Activated naive CD8-positive, alpha-beta T cell treated with anti-CD3 and anti-CD28 coated beads, Interleukin-2, amount 10 ng/mL, durations not matched to agents 7 days and 5 days (primary cell): ENCODE measurements around the gene ABCB10. TPM values are rescaled to one million over a fixed set of nuclear protein-coding genes. Genes with fewer than 3 reads are reported as not detected.
"Not testable (repeated sequence)": the region's sequence is repeated elsewhere in the genome, so short reads cannot be mapped to it uniquely, and the experiment has no call there.

Source experiments
- ATAC-seq: fragments of 150-1000 bp; cut with Tn5 transposase; one replicate; pipeline ENCODE4 v1.10.0; 2021; ENCODE audit warnings: low read depth, moderate library complexity
- POLR2A ChIA-PET: fragments of 350-600 bp; sonication (Branson Sonifier 250); formaldehyde crosslinking; loops from one replicate; lab custom pipeline; 2021; ENCODE audit warnings: antibody characterized with exemption; lab: Charles Lee
- DNase-seq: peaks from one replicate; pipeline ENCODE4 v3.0.0; 2021
- H3K27ac Mint-ChIP-seq: one replicate; pipeline ENCODE4 v1.8.0; 2022; ENCODE audit warnings: mild to moderate bottlenecking, mixed read lengths
- H3K27me3 Mint-ChIP-seq: one replicate; pipeline ENCODE4 v1.8.0; 2022; ENCODE audit warnings: mild to moderate bottlenecking, moderate library complexity, mixed read lengths
- H3K36me3 Mint-ChIP-seq: one replicate; pipeline ENCODE4 v1.8.0; 2021; ENCODE audit warnings: mild to moderate bottlenecking, mixed read lengths
- H3K4me1 Mint-ChIP-seq: one replicate; pipeline ENCODE4 v1.8.0; 2021; ENCODE audit warnings: mixed read lengths
- H3K4me3 Mint-ChIP-seq: one replicate; pipeline ENCODE4 v1.8.0; 2022; ENCODE audit warnings: mild to moderate bottlenecking, moderate library complexity, mixed read lengths
- H3K9me3 Mint-ChIP-seq: one replicate; pipeline ENCODE4 v1.8.0; 2021; ENCODE audit warnings: mixed read lengths
- total RNA-seq, 2 experiments: library from RNA; stranded (reverse); gene quantifications; one replicate each; pipeline ENCODE4 v1.2.3, GENCODE V29; 2021

ABCB10 gene
- total RNA-seq, 2 experiments from 2014 or later: 26.5 to 29.8 TPM

DNA sequence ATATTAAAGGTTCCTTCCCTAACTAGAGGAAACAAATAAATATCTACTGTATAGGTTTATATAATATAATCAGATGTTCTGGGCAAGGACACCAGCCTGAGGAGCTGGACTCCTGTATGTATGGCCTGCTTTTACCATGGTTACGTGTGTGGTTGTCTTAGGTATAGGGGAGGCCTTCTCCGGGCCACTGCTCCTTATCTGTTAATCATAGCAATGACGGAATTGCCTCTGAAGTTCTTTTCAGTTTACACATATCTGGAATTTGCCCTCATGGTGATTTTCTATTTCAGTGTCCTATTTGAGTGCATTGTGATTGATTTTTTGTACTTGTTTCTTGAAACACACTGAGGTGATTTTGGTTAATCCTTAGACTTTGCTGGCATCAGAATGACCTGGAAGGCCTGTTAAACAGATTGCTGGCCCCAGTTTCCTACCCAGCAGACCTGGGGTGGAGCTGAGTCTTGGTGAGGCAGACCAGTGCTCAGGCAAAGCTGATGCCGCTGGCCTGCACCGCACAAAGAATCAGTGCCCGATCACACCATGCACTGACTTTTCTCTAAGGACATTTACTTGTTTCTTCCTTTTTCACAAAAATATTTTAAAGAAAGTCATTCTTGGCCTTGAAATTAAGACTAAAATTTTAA, 18.5 kb downstream of the ABCB10 start:
- DNase-seq (no peak), ATAC-seq (no peak)
- Mint-ChIP-seq H3K27ac (no peak overlapping the region), H3K27me3 (no peaks in the 10 kb centered on the region), H3K4me1 (peaks cover 21% of the 10 kb centered on the region), H3K4me3 (no peak overlapping the region), H3K36me3 (peaks cover 52% of the 10 kb centered on the region), H3K9me3 (no peaks in the 10 kb centered on the region)
- POLR2A ChIA-PET: no interaction called here

DNA sequence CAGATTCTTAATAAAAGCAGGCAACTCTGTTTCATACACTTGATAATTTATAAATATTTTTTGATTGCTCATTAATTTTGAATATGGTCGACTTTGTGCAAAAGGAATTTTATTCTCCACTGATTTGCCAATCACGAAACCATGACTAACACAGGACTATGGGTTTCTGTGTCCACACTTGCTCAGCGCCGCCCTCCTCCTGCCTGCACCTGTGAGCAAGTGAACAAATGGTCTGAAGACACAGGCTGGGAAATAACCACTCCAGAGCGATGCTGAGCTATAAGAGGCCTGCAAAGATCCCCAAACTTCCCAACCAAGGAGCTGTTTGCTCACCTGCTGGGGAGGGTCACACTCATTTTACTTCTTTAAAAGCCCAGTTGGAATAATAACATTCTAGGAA, 19.6 kb downstream of the ABCB10 start:
- Mint-ChIP-seq H3K27me3 (no peaks in the 10 kb centered on the region), H3K4me1 (peaks cover 21% of the 10 kb centered on the region), H3K9me3 (no peaks in the 10 kb centered on the region), H3K27ac (no peak overlapping the region), H3K36me3 (peaks cover 49% of the 10 kb centered on the region), H3K4me3 (no peak overlapping the region)
- DNase-seq: no peak
- POLR2A ChIA-PET: no interaction called here
- no peak for ATAC-seq

DNA sequence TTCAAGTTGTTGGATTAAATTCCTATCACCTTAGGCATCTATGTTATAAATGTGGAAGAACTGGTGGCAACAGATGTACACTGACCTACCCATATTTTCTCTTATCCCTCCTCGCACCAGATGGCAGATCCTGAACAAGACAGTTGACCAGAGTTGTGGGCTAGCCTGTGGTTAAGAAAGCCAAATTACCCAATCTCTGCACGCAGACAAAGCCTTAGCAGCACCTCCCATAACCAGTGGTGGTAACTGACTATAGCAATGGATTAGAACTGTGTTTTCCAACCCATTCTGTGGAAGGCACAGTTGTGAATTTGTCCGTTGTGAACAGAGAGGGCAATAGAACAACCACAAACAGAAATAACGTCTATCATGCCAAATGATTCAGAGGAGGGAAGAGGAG, 20.6 kb downstream of the ABCB10 start:
- POLR2A ChIA-PET: no interaction called here
- H3K4me3 Mint-ChIP-seq: no peak overlapping the region
- ATAC-seq (no peak), DNase-seq (no peak)
- H3K27ac Mint-ChIP-seq: no peak overlapping the region
- H3K4me1 Mint-ChIP-seq: peaks cover 16% of the 10 kb centered on the region
- no peaks in the 10 kb centered on the region for H3K9me3 Mint-ChIP-seq
- peaks cover 46% of the 10 kb centered on the region for H3K36me3 Mint-ChIP-seq
- no peaks in the 10 kb centered on the region for H3K27me3 Mint-ChIP-seq

DNA sequence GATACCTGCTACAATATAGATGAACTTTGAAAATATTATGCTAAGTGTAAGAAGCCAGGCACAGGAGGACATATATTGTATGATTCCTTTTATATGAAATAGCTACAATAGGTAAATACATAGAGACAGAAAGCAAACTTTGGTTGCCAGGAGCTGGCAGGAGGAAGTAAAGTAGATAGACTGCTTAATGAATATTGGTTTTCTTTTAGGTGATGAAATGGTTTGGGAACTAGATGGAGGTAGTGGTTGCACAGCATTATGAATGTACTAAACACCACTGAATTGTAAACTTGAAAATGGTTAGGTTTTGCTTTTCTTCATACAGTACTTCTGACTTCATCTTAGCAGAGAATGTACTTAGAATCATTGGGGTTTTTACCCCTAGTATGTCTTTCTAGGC, 21.5 kb downstream of the ABCB10 start:
- peaks cover 40% of the 10 kb centered on the region for H3K36me3 Mint-ChIP-seq
- H3K4me3 Mint-ChIP-seq: no peak overlapping the region
- no peak for DNase-seq
- H3K27ac Mint-ChIP-seq: no peak overlapping the region
- no peak for ATAC-seq
- POLR2A ChIA-PET: interaction anchor here (0.7 kb wide), 1 partner anchor 1121 kb away, joined by 3 read pairs; no protein-coding TSS in a partner anchor
- H3K9me3 Mint-ChIP-seq: no peaks in the 10 kb centered on the region
- peaks cover 10% of the 10 kb centered on the region for H3K4me1 Mint-ChIP-seq
- no peaks in the 10 kb centered on the region for H3K27me3 Mint-ChIP-seq

DNA sequence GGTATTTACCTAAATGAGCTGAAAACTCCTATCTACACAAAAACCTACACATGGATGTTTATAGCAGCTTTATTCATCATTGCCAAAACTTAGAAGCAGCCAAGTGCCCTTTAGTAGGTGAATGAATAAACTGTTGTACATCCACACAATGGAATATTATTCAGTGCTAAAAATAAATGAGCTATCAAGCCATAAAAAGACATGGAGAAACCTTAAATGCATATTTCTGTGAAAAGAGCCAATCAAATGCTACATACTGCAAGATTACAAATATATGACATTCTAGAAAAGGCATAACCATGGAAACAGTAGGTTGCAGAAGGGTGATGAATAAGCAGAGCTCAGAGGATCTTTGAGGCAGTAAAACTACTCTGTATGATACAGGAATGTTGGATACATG, 23.3 kb downstream of the ABCB10 start:
- DNase-seq: no peak
- Mint-ChIP-seq H3K4me3 (no peak overlapping the region), H3K36me3 (peaks cover 36% of the 10 kb centered on the region), H3K9me3 (no peaks in the 10 kb centered on the region), H3K4me1 (peaks cover 9% of the 10 kb centered on the region), H3K27ac (no peak overlapping the region), H3K27me3 (no peaks in the 10 kb centered on the region)
- no peak for ATAC-seq
- POLR2A ChIA-PET: no interaction called here

DNA sequence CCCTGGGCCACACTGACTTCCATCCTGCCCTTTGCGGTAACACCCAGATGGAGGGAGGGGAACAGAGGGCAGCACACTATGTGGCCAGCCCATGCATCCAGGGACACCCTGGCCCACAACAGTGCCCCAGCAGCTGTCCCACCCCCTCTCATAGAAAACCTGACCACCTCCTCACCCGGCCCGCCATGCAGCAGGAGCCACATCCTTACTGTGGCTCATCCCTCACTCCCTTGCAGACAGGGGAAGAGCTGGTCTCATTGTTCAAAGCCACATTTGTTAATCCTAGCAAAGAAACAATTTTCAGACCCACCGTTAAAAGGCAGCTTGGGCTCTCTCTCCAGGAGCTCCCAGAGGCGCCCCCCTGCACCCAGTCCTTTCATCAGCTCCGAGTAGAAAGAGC, 27.2 kb downstream of the ABCB10 start:
- POLR2A ChIA-PET: interaction anchor here (0.6 to 0.8 kb wide), 2 partner anchors 14 to 78 kb away, joined by 3 to 4 read pairs; no protein-coding TSS in a partner anchor
- H3K4me1 Mint-ChIP-seq: peaks cover 2% of the 10 kb centered on the region
- H3K27ac Mint-ChIP-seq: no peak overlapping the region
- DNase-seq (no peak), ATAC-seq (no peak)
- H3K36me3 Mint-ChIP-seq: peaks cover 27% of the 10 kb centered on the region
- H3K9me3 Mint-ChIP-seq: no peaks in the 10 kb centered on the region
- no peaks in the 10 kb centered on the region for H3K27me3 Mint-ChIP-seq
- H3K4me3 Mint-ChIP-seq: no peak overlapping the region

DNA sequence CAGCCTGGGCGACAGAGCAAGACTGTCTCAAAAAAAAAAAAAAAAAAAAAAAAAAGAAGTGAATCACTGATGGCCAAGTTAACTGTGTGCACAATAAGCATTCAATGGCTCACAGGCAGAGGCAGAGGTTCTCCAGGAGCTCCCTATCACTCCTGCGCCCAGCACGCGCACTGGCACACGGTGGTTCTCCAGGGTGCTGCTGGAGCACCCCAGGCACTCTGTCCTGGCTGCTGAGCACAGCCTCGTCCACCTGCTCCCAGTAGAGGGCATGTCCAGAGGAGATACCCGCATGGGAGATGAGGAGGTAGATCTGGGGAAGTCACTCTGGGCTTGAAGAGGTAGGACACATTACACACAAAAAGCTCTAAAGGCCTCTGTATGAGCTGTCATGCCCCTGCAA, 28.9 kb downstream of the ABCB10 start:
- ATAC-seq (no peak), DNase-seq (no peak)
- no peak overlapping the region for H3K4me3 Mint-ChIP-seq
- H3K27ac Mint-ChIP-seq: no peak overlapping the region
- peaks cover 28% of the 10 kb centered on the region for H3K36me3 Mint-ChIP-seq
- no peaks in the 10 kb centered on the region for H3K9me3 Mint-ChIP-seq
- peaks cover 2% of the 10 kb centered on the region for H3K4me1 Mint-ChIP-seq
- POLR2A ChIA-PET: interaction anchor here (0.9 to 1.2 kb wide), 3 partner anchors 22 to 99 kb away, joined by 3 to 8 read pairs (median 4); partner anchors contain the start of gene NUP133
- no peaks in the 10 kb centered on the region for H3K27me3 Mint-ChIP-seq

DNA sequence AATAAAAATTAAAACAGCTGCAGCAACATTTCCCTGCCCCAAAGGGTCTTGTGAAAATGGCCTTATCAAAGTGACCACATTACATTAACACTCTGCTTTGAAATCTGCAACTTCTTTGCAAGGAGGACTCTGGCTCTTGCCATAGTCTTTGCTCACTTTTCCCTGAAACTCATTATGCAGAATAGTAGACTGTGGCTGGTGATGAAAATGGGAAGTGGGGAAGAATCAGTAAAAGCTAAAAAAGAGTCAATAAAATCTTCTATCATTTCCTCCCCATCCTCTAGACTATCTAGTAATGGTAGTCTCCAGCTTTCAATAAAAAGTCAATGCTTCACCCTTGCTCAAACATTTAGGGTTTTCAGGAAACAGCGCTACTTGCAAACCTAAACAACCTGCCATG, 31.8 kb downstream of the ABCB10 start:
- ATAC-seq: no peak

DNA sequence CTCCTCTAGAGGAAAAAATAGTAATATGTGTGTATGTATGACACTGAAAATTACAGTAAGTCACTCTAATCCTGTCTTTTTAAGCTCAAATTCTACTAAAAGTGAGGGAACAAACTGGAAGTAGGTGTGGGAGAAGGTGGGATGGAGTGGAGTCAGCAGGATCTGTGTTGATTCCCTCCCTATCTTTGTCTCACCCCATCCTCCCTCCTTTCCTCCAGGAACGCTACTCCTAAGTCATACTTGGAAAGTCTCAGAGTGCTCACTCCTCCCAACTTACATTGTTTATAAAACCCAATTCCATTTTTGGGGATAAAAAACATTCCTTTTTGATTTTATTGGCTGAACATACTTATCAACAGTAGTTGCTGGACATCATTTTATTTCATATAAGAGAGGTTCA, 35.5 kb downstream of the ABCB10 start:
- Mint-ChIP-seq H3K4me1 (peaks cover 7% of the 10 kb centered on the region), H3K36me3 (peaks cover 22% of the 10 kb centered on the region), H3K27me3 (no peaks in the 10 kb centered on the region), H3K4me3 (no peak overlapping the region), H3K27ac (no peak overlapping the region), H3K9me3 (no peaks in the 10 kb centered on the region)
- POLR2A ChIA-PET: no interaction called here
- DNase-seq (no peak), ATAC-seq (no peak)

More for the DNA sequence above, 31.8 kb downstream of the ABCB10 start:
- DNase-seq: no peak
- POLR2A ChIA-PET: interaction anchor here (1.0 kb wide), 1 partner anchor 19 kb away, joined by 3 read pairs; the partner anchor contains the start of gene NUP133
- no peaks in the 10 kb centered on the region for H3K9me3 Mint-ChIP-seq
- H3K4me3 Mint-ChIP-seq: no peak overlapping the region
- no peak overlapping the region for H3K27ac Mint-ChIP-seq
- H3K27me3 Mint-ChIP-seq: no peaks in the 10 kb centered on the region
- H3K36me3 Mint-ChIP-seq: peaks cover 20% of the 10 kb centered on the region
- peaks cover 7% of the 10 kb centered on the region for H3K4me1 Mint-ChIP-seq

DNA sequence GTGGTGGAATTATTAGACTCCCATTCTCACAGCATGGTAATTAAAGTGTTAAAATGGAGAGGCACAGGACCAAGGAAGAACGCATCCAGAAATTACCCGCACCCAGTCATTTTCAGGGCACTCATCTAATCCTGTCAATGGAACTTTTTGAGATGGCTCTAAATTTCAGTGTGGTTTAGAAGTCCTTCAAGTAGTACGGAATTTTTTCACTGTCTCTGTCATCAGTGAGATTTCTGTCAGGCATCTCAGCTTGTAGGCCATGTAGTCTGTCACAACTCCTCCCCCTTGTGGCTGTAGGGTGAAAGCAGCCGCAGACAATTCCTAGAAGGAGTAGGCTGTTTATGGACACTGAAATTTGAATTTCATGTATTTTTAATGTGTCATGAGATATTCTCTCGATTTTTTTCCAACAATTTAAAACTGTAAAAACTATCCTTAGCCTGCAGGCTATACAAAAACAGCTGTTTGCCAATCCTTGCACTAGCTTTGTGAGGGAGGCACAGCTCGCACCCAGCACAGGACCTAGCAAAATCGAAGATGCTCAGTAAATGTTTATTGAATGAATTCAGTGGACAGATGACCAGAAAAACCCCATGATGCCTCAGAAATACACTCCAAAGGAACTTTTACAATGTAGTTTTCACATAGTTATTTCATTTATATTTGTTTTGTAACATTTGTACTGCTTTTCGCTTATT, 43.8 kb downstream of the ABCB10 start:
- POLR2A ChIA-PET: no interaction called here
- Mint-ChIP-seq H3K36me3 (peaks cover 4% of the 10 kb centered on the region), H3K4me3 (no peak overlapping the region), H3K27me3 (no peaks in the 10 kb centered on the region), H3K27ac (no peak overlapping the region), H3K9me3 (no peaks in the 10 kb centered on the region), H3K4me1 (peaks cover 10% of the 10 kb centered on the region)
- no peak for DNase-seq
- peak; percentile 84 for ATAC-seq

DNA sequence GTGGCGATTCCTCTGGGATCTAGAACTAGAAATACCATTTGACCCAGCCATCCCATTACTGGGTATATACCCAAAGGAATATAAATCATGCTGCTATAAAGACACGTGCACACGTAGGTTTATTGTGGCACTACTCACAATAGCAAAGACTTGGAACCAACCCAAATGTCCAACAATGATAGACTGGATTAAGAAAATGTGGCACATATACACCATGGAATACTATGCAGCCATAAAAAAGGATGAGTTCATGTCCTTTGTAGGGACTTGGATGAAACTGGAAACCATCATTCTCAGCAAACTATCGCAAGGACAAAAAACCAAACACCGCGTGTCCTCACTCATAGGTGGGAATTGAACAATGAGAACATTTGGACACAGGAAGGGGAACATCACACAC, 46.9 kb downstream of the ABCB10 start:
- H3K9me3 Mint-ChIP-seq, ATAC-seq, H3K36me3 Mint-ChIP-seq, POLR2A ChIA-PET, DNase-seq, H3K4me3 Mint-ChIP-seq, H3K27ac Mint-ChIP-seq, H3K27me3 Mint-ChIP-seq: not testable (repeated sequence)
- peaks cover 22% of the 10 kb centered on the region for H3K4me1 Mint-ChIP-seq

DNA sequence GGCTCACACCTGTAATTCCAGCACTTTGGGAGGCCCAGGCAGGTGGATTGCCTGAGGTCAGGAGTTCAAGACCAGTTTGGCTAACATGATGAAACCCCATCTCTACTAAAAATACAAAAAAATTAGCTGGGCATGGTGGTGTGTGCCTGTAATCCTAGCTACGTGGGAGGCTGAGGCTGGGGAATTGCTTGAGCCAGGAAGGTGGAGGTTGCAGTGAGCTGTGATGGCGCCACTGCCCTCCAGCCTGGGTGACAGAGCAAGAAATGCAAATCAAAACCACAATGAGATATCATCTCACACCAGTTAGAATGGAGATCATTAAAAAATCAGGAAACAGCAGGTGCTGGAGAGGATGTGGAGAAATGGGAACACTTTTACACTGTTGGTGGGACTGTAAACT, 47.3 kb downstream of the ABCB10 start:
- peaks cover 23% of the 10 kb centered on the region for H3K4me1 Mint-ChIP-seq
- H3K27ac Mint-ChIP-seq, ATAC-seq, POLR2A ChIA-PET, H3K9me3 Mint-ChIP-seq, H3K4me3 Mint-ChIP-seq, H3K36me3 Mint-ChIP-seq, DNase-seq, H3K27me3 Mint-ChIP-seq: not testable (repeated sequence)

DNA sequence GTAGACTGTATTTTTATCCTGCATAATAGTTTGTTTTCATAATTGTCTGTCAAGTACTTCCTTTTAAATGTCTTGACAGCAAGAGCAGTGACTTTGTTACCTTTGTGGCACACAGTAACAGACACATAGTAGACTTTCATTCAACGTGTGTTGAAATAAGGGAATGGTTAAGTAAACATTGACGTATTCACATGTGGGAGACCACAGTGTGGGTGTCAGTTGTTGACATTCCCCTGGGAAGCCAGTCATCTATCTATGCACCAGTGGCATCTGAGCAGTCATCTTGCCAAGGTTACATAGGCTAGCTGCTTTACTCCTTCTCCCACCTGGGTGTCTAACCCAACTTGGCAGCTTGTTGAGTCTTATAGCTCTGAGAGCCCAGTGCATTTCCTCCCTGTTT, 48.9 kb downstream of the ABCB10 start:
- H3K9me3 Mint-ChIP-seq: no peaks in the 10 kb centered on the region
- DNase-seq (no peak), ATAC-seq (no peak)
- POLR2A ChIA-PET: interaction anchor here (2.4 kb wide), 1 partner anchor 48 kb away, joined by 18 read pairs; the partner anchor contains the start of gene ABCB10
- H3K27me3 Mint-ChIP-seq: no peaks in the 10 kb centered on the region
- peak overlapping the region; percentile 90 for H3K4me3 Mint-ChIP-seq
- H3K27ac Mint-ChIP-seq: peak overlapping the region; percentile 95
- peaks cover 3% of the 10 kb centered on the region for H3K36me3 Mint-ChIP-seq
- peaks cover 24% of the 10 kb centered on the region for H3K4me1 Mint-ChIP-seq
